B cell (primary cell): ENCODE data around the gene SERTAD2. TPM values are rescaled to one million over a fixed set of nuclear protein-coding genes. Genes with fewer than 3 reads are reported as not detected.

Experiments used
- ATAC-seq: fragments of 200-7000 bp; cut with Tn5 transposase; one replicate; pipeline ENCODE4 v1.10.0; 2021; ENCODE audit warnings: low read depth, mild to moderate bottlenecking, moderate number of reproducible peaks, moderate library complexity
- CTCF ChIA-PET: fragments of 350-600 bp; sonication (Branson Sonifier 250); formaldehyde crosslinking; loops from one replicate; lab custom pipeline; 2021; ENCODE audit warnings: antibody characterized with exemption, inconsistent platforms; lab: Charles Lee
- POLR2A ChIA-PET: fragments of 350-600 bp; sonication (Branson Sonifier 250); formaldehyde crosslinking; loops from one replicate; lab custom pipeline; 2021; ENCODE audit warnings: antibody characterized with exemption; lab: Charles Lee
- DNase-seq: peaks from one replicate; pipeline ENCODE4 v3.0.0; 2013
- H2AFZ ChIP-seq: 2 replicates; pipeline ENCODE4 v1.6.1; 2012; ENCODE audit warnings: mild to moderate bottlenecking, low read depth, low read length; ENCODE audit not compliant: insufficient read depth, poor library complexity, severe bottlenecking
- H3K27ac ChIP-seq, 2 donors: 1 replicate in 1 of 2; 2 replicates in 1 of 2; pipeline ENCODE4 v1.5.1; 2012 to 2013; ENCODE audit warnings: low read length in 2 of 2, mild to moderate bottlenecking in 2 of 2, moderate library complexity in 1 of 2
- H3K27me3 ChIP-seq, 4 experiments: fragments of 200-600 bp in 1 of 4; sonication (generic) in 1 of 4; replicated peaks in 1 of 4; 1 replicate in 2 of 4; 2 replicates in 2 of 4; pipeline versions ENCODE4 v1.6.1 to v1.7.0; 2013 to 2016; ENCODE audit warnings: low read length in 3 of 4, mild to moderate bottlenecking in 2 of 4, mixed read lengths in 1 of 4, moderate library complexity in 1 of 4; ENCODE audit not compliant: insufficient read depth in 4 of 4, control insufficient read depth in 3 of 4; ENCODE audit errors: control extremely low read depth in 1 of 4
- H3K36me3 ChIP-seq, 2 experiments: replicated peaks in 1 of 2; 1 replicate in 1 of 2; 2 replicates in 1 of 2; pipeline versions ENCODE4 v1.6.1 to v1.7.1; 2013; ENCODE audit warnings: low read length in 1 of 2; ENCODE audit not compliant: insufficient read depth in 2 of 2, control insufficient read depth in 1 of 2; ENCODE audit errors: control extremely low read depth in 1 of 2, extremely low read depth in 1 of 2
- H3K4me1 ChIP-seq, 2 donors: fragments of 200-600 bp in 1 of 2; sonication (generic) in 1 of 2; 1 replicate in 1 of 2; 2 replicates in 1 of 2; pipeline versions ENCODE4 v1.5.1 to v1.6.1; 2013 to 2017; ENCODE audit warnings: low read length in 2 of 2; ENCODE audit not compliant: control insufficient read depth in 2 of 2, insufficient read depth in 2 of 2
- H3K4me2 ChIP-seq: replicated peaks from 2 replicates; pipeline ENCODE3; 2012; ENCODE audit warnings: mild to moderate bottlenecking, low read depth, low read length; ENCODE audit not compliant: poor library complexity, severe bottlenecking
- H3K4me3 ChIP-seq, 5 experiments: fragments of 200-600 bp in 1 of 5; sonication (generic) in 1 of 5; 1 replicate in 3 of 5; 2 replicates in 2 of 5; pipeline versions ENCODE4 v1.5.1 to v1.7.0; 2011 to 2016; ENCODE audit warnings: low read length in 4 of 5, mild to moderate bottlenecking in 4 of 5, low read depth in 2 of 5, control low read depth in 1 of 5, moderate library complexity in 1 of 5; ENCODE audit not compliant: insufficient read depth in 1 of 5; ENCODE audit errors: control extremely low read depth in 1 of 5, extremely low read depth in 1 of 5
- H3K79me2 ChIP-seq: fragments of 200-600 bp; sonication (generic); one replicate; pipeline ENCODE4 v1.6.0; 2016; ENCODE audit warnings: low read length; ENCODE audit not compliant: control insufficient read depth, insufficient read depth
- H3K9ac ChIP-seq: fragments of 200-600 bp; sonication (generic); 2 replicates; pipeline ENCODE4 v1.6.1; 2017; ENCODE audit warnings: mild to moderate bottlenecking, low read length, moderate library complexity
- H3K9me3 ChIP-seq, 3 donors: one replicate each; pipeline versions ENCODE4 v1.6.1 to v1.7.1; 2013; ENCODE audit warnings: low read length in 2 of 3; ENCODE audit not compliant: control insufficient read depth in 2 of 3, insufficient read depth in 1 of 3; ENCODE audit errors: control extremely low read depth in 1 of 3
- H4K20me1 ChIP-seq: 2 replicates; pipeline ENCODE4 v1.6.0; 2012; ENCODE audit warnings: mild to moderate bottlenecking, low read length; ENCODE audit not compliant: insufficient read depth, control insufficient read depth, poor library complexity, severe bottlenecking
- H3K27ac Mint-ChIP-seq: one replicate; pipeline ENCODE4 v1.8.0; 2021; ENCODE audit warnings: mixed read lengths
- H3K27me3 Mint-ChIP-seq: one replicate; pipeline ENCODE4 v1.8.0; 2021; ENCODE audit warnings: mixed read lengths
- H3K4me1 Mint-ChIP-seq: one replicate; pipeline ENCODE4 v1.8.0; 2021; ENCODE audit warnings: mixed read lengths
- H3K4me3 Mint-ChIP-seq: one replicate; pipeline ENCODE4 v1.8.0; 2021; ENCODE audit warnings: mixed read lengths
- H3K9me3 Mint-ChIP-seq: one replicate; pipeline ENCODE4 v1.8.0; 2022; ENCODE audit warnings: mixed read lengths; ENCODE audit not compliant: insufficient read depth
- EZH2 ChIP-seq: IDR thresholded peaks from 2 replicates; pipeline ENCODE4 v1.6.1; 2012; ENCODE audit warnings: borderline replicate concordance, low read depth, mild to moderate bottlenecking, moderate library complexity, low read length; ENCODE audit not compliant: insufficient read depth, poor library complexity, severe bottlenecking
- WGBS: methylation state at CpG from one replicate; pipeline ENCODE4 v1.1.5; 2013; ENCODE audit warnings: missing lambda C conversion rate; ENCODE audit not compliant: insufficient coverage; 5-methylcytosine and 5-hydroxymethylcytosine counted together
- intact Hi-C: fragments of 100-400 bp; cut with micrococcal nuclease; formaldehyde crosslinking; loops from one replicate; pipeline ENCODE4 v1.10.0; 2022
- polyA plus RNA-seq: library from polyadenylated mRNA; depleted of rRNA; stranded (reverse); fragments of >200 nt; gene quantifications from 2 replicates; pipeline ENCODE4 v1.2.3, GENCODE V29; 2012
- total RNA-seq, 2 donors: library from RNA; stranded (reverse); fragments of 120-200 nt in 1 of 2; gene quantifications; 1 replicate in 1 of 2; 2 replicates in 1 of 2; pipeline versions ENCODE4 v1.2.3 to v1.2.4, GENCODE V29; 2013 to 2022
- TF ChIP-seq, protein P1 (sequence below): fragments of 200-600 bp; IDR thresholded peaks from one replicate; pipeline ENCODE4 v1.8.0; 2022; ENCODE audit warnings: antibody characterized with exemption, mild to moderate bottlenecking

Gene SERTAD2
- total and polyA plus RNA-seq, 2 donors (not counting 1 experiment from before 2014, with no cell fraction given): 49.5 to 66.8 TPM

DNA sequence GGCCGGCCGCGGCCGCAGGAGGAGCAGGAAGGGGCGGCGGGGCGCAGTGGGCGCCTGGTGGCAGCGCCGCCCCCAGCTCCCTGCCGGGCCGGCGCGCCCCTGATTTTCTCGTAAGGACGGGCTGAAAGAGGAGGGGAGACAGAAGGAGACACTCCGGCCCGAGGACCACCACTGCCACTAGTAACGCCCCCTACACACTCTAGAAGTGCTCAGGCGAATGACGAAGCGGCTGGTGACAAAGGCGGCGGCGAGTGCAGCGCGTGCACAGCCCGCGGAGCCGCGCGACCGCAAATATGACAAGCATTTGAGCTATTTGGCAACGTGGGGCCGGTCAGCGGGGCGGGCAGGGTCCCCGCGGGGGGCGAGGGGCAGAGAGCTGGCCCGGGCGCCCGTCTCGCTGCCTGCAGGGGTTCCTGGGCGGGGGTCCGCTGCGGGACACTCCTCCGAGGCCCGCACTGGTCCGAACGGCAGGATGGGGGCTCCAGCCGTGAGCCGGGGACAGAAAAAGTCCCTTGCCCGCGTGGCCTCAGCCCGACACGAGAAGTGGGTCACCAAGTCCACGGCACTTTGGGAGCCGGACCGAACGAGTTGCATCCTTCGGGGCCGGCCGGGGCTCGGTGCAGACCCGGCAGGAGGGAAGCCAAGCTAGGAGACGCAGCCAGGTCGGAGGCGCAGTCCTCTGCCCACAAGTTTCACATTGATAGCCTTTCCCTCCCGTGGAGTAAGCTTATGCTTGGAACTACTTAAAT, 524 bp upstream of the SERTAD2 start:
- no peaks in the 10 kb centered on the region for H3K27me3 Mint-ChIP-seq

More for the DNA sequence above, 524 bp upstream of the SERTAD2 start:
- Histone ChIP-seq H3K36me3 (no peaks in the 10 kb centered on the region), H3K4me2 (peak overlapping the region; percentile 72), H3K4me3 (peak overlapping the region; percentile 62 to 78 (median 66)), H3K79me2 (peaks cover 55% of the 10 kb centered on the region), H3K27ac (peak overlapping the region; percentile 83 to 92), H3K27me3 (no peaks in the 10 kb centered on the region), H2AFZ (peak overlapping the region; percentile 56), H3K9me3 (peaks cover 0 to 5% (median 3%) of the 10 kb centered on the region in 3 donors), H3K9ac (peak overlapping the region; percentile 68), H4K20me1 (peaks cover 7% of the 10 kb centered on the region), H3K4me1 (peaks cover 75 to 77% of the 10 kb centered on the region in 2 donors)
- H3K27ac Mint-ChIP-seq: peak overlapping the region; percentile 98
- intact Hi-C loops: loop anchor here (2.0 to 10.0 kb wide), 2 partner anchors 45 to 401 kb away; partner anchors contain the start of gene CEP68
- peak overlapping the region; percentile 93 for H3K4me3 Mint-ChIP-seq
- H3K9me3 Mint-ChIP-seq: no peaks in the 10 kb centered on the region
- TF ChIP-seq EZH2: no peak
- TF ChIP-seq, protein P1, sequence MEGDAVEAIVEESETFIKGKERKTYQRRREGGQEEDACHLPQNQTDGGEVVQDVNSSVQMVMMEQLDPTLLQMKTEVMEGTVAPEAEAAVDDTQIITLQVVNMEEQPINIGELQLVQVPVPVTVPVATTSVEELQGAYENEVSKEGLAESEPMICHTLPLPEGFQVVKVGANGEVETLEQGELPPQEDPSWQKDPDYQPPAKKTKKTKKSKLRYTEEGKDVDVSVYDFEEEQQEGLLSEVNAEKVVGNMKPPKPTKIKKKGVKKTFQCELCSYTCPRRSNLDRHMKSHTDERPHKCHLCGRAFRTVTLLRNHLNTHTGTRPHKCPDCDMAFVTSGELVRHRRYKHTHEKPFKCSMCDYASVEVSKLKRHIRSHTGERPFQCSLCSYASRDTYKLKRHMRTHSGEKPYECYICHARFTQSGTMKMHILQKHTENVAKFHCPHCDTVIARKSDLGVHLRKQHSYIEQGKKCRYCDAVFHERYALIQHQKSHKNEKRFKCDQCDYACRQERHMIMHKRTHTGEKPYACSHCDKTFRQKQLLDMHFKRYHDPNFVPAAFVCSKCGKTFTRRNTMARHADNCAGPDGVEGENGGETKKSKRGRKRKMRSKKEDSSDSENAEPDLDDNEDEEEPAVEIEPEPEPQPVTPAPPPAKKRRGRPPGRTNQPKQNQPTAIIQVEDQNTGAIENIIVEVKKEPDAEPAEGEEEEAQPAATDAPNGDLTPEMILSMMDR: no peak
- H3K4me1 Mint-ChIP-seq: peaks cover 77% of the 10 kb centered on the region
- peak; percentile 90 for DNase-seq
- CTCF ChIA-PET: interaction anchor here (0.6 to 8.9 kb wide), 41 partner anchors 10 to 379 kb away, joined by 3 to 138 read pairs (median 5); partner anchors contain the start of gene AFTPH
- POLR2A ChIA-PET: interaction anchor here (0.6 to 6.7 kb wide), 29 partner anchors 8 to 476 kb away, joined by 3 to 138 read pairs (median 4); no protein-coding TSS in a partner anchor
- under 1% methylated on average over 65 of the region's 70 CpGs for WGBS
- peak; percentile 44 for ATAC-seq
